ENCODE results near the gene VSIG2.
A peak's percentile ranks its signal among the peaks of the same experiment; 100 is the strongest.

Gene VSIG2

GRCh38 chr11:124743050-124743449 is 9.0 kb downstream of the VSIG2 start:
- no peak for DNase-seq (ENCODE audit: low read depth)
- H3K4me3 ChIP-seq (ENCODE audit: control insufficient read depth, low read depth, low read length): no peak overlapping the region
- TF ChIP-seq, protein P1, sequence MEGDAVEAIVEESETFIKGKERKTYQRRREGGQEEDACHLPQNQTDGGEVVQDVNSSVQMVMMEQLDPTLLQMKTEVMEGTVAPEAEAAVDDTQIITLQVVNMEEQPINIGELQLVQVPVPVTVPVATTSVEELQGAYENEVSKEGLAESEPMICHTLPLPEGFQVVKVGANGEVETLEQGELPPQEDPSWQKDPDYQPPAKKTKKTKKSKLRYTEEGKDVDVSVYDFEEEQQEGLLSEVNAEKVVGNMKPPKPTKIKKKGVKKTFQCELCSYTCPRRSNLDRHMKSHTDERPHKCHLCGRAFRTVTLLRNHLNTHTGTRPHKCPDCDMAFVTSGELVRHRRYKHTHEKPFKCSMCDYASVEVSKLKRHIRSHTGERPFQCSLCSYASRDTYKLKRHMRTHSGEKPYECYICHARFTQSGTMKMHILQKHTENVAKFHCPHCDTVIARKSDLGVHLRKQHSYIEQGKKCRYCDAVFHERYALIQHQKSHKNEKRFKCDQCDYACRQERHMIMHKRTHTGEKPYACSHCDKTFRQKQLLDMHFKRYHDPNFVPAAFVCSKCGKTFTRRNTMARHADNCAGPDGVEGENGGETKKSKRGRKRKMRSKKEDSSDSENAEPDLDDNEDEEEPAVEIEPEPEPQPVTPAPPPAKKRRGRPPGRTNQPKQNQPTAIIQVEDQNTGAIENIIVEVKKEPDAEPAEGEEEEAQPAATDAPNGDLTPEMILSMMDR (conservative IDR thresholded peaks at IDR 0.05; ENCODE audit: control insufficient read depth, insufficient read depth, low read depth, low read length): no peak

- TF ChIP-seq, protein P1 (conservative IDR thresholded peaks at IDR 0.05; ENCODE audit: control insufficient read depth, insufficient read depth, low read depth, low read length): no peak
- H3K4me3 ChIP-seq (ENCODE audit: control insufficient read depth, low read depth, low read length): no peak overlapping the region
- no peak for DNase-seq (ENCODE audit: low read depth)
These were observed 9.5 kb downstream of the VSIG2 start for GRCh38 chr11:124742555-124742954.

- TF ChIP-seq, protein P1 (conservative IDR thresholded peaks at IDR 0.05; ENCODE audit: control insufficient read depth, insufficient read depth, low read depth, low read length): peak; percentile 41
- peak overlapping the region; percentile 64 for H3K4me3 ChIP-seq (ENCODE audit: control insufficient read depth, low read depth, low read length)
- DNase-seq (ENCODE audit: low read depth): peak; percentile 19
These were observed 11.7 kb downstream of the VSIG2 start for GRCh38 chr11:124740277-124740882.

DNA sequence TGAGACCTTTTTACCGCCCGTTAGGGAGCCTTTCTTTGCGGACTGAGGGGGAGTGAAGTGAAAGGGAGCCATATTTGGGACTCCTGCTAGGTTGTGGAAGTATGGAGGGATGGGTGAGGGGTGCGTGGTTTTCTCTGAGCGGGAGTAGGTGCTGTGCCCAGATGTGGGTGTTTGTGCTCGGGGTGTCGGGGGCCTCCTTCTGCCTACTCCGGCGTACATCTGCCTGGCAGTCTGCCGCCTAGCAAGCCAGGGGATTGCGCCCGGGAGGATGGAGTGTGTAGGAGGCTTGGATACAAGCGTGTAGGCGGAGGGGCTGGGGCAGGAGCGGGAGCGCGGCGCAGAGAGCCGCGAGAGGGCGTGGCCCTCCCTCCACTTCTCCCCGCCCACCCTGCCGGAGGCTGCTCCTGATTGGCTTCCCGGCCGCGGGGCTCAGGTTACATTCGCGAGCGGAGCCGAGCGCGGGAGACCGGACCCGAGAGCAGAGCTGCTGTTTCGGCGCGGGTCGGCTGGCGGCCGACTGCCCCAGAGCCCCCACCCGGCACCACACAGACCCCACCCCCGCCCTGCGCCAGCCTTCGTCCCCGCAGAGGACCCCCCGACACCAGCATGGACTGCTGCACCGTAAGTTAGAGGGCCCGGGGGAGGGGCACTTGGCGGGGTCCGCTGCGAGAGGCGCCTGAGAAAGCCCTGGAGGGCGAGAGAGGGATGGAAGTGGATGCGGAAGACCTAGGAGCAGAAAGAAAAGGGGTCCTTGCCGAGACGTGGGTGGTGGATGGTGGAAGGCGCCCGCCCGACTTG is 12.4 kb downstream of the VSIG2 start, which contains the start of gene NRGN:
TSS of gene NRGN (plus strand) at position 464 of the 798 bp plus-strand sequence. CDS start at position 607, 143 bp downstream.
- peak; percentile 77 for DNase-seq (ENCODE audit: low read depth)
- peak within 1 kb of the TSS; percentile 64 for H3K4me3 ChIP-seq (ENCODE audit: control insufficient read depth, low read depth, low read length)
- TF ChIP-seq, protein P1 (conservative IDR thresholded peaks at IDR 0.05; ENCODE audit: control insufficient read depth, insufficient read depth, low read depth, low read length): no peak

- H3K4me3 ChIP-seq (ENCODE audit: control insufficient read depth, low read depth, low read length): peak overlapping the region; percentile 42
- TF ChIP-seq, protein P1 (conservative IDR thresholded peaks at IDR 0.05; ENCODE audit: control insufficient read depth, insufficient read depth, low read depth, low read length): no peak
- no peak for DNase-seq (ENCODE audit: low read depth)
These were observed 13.2 kb downstream of the VSIG2 start for GRCh38 chr11:124738713-124739478.

GRCh38 chr11:124737638-124738305 is 14.3 kb downstream of the VSIG2 start:
- no peak for DNase-seq (ENCODE audit: low read depth)
- H3K4me3 ChIP-seq (ENCODE audit: control insufficient read depth, low read depth, low read length): no peak overlapping the region
- TF ChIP-seq, protein P1 (conservative IDR thresholded peaks at IDR 0.05; ENCODE audit: control insufficient read depth, insufficient read depth, low read depth, low read length): no peak
